ENCODE data around the gene TMEM41B.
"Not testable (repeated sequence)": the region's sequence is repeated elsewhere in the genome, so short reads cannot be mapped to it uniquely, and the experiment has no call there.

Gene TMEM41B
- 35.4 to 112 (median 74.9) reads per million in 17 experiments for total RNA-seq

DNA sequence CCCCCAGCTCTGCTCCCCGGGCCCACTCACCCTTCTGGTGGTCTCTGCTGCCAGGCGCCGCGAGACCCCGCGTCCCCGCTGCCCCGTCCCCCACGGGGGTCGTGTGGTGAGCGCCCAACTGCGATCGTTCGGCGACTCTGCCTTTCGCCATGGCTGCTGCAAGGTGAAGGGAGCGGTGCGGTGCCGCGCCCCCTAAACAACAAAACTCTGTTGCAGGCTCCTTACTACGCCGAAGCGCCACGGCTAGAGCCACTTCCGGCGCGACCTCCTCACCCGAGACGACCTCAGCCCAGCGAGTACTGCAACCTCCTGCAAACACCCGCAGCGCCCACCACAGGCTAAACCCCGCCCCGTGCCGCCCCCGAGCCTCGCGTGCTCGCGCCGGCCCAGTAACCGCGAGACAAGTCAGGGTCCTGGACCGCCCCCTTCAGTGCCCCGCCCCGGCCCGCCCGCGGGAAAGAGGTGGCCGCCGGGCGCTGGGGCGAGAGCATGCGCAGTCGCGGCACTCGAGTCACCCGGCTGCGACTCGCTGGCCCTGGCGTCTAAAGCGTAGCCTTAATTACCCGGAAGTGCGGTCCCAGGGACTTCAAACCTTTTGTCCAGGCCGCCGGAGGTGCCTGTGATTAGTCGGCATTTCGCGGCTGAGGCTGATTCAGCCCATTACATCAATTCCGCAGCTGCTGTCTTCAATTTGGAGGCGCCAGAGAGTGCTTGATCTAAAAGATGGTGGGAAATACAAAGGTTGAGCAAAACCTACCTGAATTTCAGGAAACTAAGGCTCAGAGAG, at the start of gene TMEM41B:
Gene TMEM41B (minus strand): TSS at position 303 of the 787 bp plus-strand sequence. CDS start 152 bp downstream, at position 151.
- peak; percentile 98 to 100 (median 99) for DNase-seq

- no peak for DNase-seq
These were observed 48.0 kb upstream of the TMEM41B start for GRCh38 chr11:9362393-9362863.

- DNase-seq = not testable (repeated sequence)
These were observed 46.6 kb upstream of the TMEM41B start for GRCh38 chr11:9360862-9361622.

DNA sequence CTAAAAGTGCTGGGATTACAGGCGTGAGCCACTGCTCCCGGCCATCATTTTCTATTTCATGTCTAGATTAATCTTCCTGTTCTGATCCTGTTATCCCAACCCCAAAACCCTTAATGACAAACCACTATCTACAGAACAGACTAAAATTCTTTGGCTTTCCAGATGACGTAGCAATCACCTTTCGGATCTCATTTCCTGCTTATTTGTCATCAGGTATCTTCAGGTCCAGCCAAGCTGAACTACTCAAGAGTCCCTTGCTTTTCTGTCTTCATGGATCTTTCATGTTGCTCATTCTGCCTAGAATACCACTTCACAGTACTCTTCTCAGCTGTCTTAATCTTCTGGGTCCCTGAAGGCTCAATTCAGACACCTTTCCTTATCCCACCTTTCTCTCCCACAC, 42.6 kb upstream of the TMEM41B start:
- DNase-seq = no peak

GRCh38 chr11:9351321-9351881, 37.0 kb upstream of the TMEM41B start:
- DNase-seq = no peak

GRCh38 chr11:9347779-9348178, 33.4 kb upstream of the TMEM41B start:
- not testable (repeated sequence) for DNase-seq

- DNase-seq = no peak
These were observed 32.7 kb upstream of the TMEM41B start for GRCh38 chr11:9347100-9347499.

GRCh38 chr11:9344061-9344680, 29.8 kb upstream of the TMEM41B start:
- peak in 1 of 4 experiments; percentile 7 for DNase-seq

GRCh38 chr11:9341638-9342178, 27.3 kb upstream of the TMEM41B start:
- DNase-seq = peak in 2 of 4 experiments; percentile 26 to 29

DNA sequence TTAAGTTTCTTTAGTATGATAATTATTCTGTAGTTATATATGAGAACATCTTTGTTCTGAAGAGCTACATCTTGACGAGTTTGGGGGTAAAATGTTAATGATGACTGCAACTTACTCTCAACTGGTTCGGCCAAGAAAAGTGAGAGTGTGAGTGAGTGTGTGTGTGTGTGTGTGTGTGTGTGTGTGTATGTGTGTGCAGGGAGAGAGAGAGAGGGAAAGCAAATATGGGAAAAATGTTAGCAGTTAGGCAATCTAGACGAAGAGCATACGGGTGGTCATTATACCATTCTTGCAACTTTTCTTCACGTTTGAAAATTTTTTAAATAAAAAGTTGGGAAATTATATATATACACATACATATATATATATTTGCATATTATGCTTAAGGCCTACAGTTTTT, 18.3 kb upstream of the TMEM41B start:
- DNase-seq = no peak

GRCh38 chr11:9330387-9331384, 16.3 kb upstream of the TMEM41B start:
- DNase-seq = no peak

DNA sequence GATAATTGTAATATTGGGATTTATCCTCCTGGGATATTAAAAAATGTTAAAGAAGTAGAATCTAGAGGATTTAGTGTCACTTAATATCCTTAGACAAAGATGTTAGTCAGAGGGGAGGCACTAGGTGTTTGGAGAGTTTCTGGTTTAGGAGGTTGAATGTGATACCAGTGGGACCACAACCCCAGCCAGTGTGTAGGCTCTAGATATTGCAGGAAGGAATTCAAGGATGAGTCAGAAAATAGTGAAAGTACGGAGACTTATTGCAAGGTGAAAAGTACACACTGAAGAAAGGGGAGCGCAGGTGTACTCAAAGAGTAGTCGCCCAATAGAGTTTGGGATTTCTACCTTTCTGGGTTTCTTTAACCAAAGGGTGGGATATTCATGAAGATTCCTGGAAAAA, 5.7 kb upstream of the TMEM41B start:
- DNase-seq = no peak

- not testable (repeated sequence) for DNase-seq
These were observed 5.1 kb upstream of the TMEM41B start for GRCh38 chr11:9319377-9320001.

GRCh38 chr11:9318442-9319376, 4.3 kb upstream of the TMEM41B start:
- DNase-seq = not testable (repeated sequence)

- no peak for DNase-seq
These were observed 1.9 kb upstream of the TMEM41B start for GRCh38 chr11:9316334-9316733.

DNA sequence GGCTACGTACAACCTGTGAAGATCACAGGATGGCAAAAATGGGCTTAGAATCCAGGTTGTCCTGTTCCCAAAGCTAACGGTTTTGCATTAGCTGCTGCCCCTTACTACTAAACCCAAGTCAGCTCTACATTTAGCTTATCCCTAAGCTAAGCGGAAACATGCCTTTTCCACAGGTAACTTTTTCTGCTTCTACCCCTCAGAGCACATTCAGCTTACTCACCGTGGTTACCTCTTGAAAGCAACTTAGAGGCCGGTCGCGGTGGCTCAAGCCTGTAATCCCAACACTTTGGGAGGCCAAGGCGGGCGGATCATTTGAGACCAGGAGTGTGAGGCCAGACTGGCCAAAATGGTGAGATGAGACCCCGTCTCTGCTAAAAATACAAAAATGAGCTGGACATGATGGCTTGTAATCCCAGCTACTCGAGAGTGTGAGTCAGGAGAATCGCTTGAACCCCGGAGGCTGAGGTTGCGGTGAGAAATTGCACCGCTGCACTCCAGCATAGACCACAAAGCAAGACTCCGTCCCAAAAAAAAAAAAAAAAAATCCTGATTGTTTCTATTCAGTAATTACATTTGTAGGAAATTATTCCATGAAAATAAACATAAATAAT, 790 bp upstream of the TMEM41B start:
- DNase-seq = no peak

DNA sequence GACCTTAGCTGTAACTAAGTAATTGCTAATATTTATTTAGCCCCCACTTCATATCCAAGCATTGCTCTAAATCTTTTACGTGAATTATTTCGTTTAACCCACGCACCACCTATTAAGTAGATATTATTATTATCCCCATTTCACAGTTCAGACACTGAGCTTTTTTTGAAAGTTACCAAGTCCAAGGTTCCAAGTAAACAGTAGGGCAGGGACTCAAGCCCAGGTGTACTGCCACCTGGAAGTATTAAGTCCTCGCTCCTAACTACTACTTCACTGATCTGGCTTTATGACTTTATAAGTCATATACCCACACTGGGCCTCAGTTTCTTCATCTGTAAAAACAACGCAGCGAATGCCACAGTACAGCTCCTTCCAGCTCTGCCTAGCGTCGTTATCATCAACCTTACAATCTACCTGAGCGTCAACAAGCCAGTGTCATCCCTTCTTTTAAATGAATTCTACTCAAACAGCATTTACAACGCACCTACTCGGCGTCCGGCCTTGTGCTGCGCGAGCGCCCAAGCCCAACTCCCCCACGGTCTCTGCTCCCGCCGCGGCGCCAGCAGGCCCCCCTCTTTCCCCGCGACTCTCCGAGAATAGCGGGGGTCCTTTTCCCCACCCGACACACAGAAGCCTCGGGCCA, 624 bp downstream of the TMEM41B start:
- peak in 3 of 4 experiments; percentile 20 to 46 (median 23) for DNase-seq

GRCh38 chr11:9310485-9311090, 3.8 kb downstream of the TMEM41B start:
- DNase-seq = no peak

Measured in suppressor macrophage (primary cell).